Kidney epithelial cell (primary cell): Measurements from ENCODE around the gene CDC42EP5. TPM values are rescaled to one million over a fixed set of nuclear protein-coding genes. Genes with fewer than 3 reads are reported as not detected.

ENCODE experiments used
- DNase-seq: peaks from one replicate; pipeline ENCODE4 v3.0.0-alpha.2; 2010; ENCODE audit warnings: low read depth
- H3K27me3 ChIP-seq: 2 replicates; pipeline ENCODE4 v1.6.0; 2011; ENCODE audit warnings: low read length; ENCODE audit not compliant: control insufficient read depth, insufficient read depth
- H3K36me3 ChIP-seq: 2 replicates; pipeline ENCODE4 v1.5.1; 2011; ENCODE audit warnings: low read length; ENCODE audit not compliant: control insufficient read depth, insufficient read depth
- H3K4me3 ChIP-seq: 2 replicates; pipeline ENCODE4 v1.5.1; 2011; ENCODE audit warnings: low read depth, mild to moderate bottlenecking, control low read depth, low read length
- total RNA-seq: library from RNA; depleted of rRNA; stranded (reverse); fragments of >200 nt; gene quantifications from 2 replicates; pipeline ENCODE4 v1.2.3, GENCODE V29; 2015
- TF ChIP-seq, protein P1 (sequence below): IDR thresholded peaks from 2 replicates; pipeline ENCODE4 v1.5.1; 2011; ENCODE audit warnings: mild to moderate bottlenecking, moderate library complexity, low read length, control low read depth, inconsistent platforms; ENCODE audit not compliant: insufficient read depth, poor library complexity, severe bottlenecking

Gene CDC42EP5
- total RNA-seq, 1 donor from 2014 or later: 24.4 TPM

DNA sequence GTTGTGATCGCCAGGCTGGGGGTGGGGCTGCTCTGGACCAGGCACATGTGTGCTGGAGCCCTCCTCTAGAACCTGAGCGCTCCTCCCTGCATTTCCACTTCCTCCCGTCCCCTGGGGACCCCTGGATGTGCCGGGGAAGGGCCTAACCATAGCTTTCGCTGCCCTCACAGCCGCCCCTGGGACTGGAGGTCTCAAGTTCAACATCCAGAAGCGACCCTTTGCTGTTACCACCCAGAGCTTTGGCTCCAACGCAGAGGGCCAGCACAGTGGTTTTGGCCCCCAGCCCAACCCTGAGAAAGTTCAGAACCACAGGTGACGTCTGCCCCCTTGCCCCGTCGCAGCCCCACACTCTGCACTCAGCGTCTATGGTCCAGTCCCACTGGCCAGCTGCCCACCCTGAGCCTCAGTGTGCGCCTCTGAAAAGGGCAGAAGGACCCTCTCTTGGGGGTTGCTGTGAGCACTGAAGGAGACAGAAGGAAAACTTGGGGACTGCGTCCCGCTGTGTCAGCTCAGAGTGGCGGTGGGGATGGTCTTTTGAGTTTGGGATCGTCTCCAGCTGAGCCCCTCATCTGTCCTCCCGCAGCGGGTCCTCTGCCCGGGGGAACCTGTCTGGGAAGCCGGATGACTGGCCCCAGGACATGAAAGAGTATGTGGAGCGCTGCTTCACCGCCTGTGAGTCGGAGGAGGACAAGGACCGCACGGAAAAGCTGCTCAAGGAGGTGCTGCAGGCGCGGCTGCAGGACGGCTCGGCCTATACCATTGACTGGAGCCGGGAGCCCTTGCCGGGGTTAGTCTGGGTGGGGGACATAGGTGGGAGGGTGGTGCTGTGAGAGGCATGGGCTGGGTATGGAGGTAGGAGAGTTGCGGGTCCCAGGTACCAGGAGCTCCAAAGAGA is 18.1 kb downstream of the CDC42EP5 start:
- TF ChIP-seq, protein P1, sequence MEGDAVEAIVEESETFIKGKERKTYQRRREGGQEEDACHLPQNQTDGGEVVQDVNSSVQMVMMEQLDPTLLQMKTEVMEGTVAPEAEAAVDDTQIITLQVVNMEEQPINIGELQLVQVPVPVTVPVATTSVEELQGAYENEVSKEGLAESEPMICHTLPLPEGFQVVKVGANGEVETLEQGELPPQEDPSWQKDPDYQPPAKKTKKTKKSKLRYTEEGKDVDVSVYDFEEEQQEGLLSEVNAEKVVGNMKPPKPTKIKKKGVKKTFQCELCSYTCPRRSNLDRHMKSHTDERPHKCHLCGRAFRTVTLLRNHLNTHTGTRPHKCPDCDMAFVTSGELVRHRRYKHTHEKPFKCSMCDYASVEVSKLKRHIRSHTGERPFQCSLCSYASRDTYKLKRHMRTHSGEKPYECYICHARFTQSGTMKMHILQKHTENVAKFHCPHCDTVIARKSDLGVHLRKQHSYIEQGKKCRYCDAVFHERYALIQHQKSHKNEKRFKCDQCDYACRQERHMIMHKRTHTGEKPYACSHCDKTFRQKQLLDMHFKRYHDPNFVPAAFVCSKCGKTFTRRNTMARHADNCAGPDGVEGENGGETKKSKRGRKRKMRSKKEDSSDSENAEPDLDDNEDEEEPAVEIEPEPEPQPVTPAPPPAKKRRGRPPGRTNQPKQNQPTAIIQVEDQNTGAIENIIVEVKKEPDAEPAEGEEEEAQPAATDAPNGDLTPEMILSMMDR: no peak
- DNase-seq: no peak
- H3K36me3 ChIP-seq: peaks cover 17% of the 10 kb centered on the region

DNA sequence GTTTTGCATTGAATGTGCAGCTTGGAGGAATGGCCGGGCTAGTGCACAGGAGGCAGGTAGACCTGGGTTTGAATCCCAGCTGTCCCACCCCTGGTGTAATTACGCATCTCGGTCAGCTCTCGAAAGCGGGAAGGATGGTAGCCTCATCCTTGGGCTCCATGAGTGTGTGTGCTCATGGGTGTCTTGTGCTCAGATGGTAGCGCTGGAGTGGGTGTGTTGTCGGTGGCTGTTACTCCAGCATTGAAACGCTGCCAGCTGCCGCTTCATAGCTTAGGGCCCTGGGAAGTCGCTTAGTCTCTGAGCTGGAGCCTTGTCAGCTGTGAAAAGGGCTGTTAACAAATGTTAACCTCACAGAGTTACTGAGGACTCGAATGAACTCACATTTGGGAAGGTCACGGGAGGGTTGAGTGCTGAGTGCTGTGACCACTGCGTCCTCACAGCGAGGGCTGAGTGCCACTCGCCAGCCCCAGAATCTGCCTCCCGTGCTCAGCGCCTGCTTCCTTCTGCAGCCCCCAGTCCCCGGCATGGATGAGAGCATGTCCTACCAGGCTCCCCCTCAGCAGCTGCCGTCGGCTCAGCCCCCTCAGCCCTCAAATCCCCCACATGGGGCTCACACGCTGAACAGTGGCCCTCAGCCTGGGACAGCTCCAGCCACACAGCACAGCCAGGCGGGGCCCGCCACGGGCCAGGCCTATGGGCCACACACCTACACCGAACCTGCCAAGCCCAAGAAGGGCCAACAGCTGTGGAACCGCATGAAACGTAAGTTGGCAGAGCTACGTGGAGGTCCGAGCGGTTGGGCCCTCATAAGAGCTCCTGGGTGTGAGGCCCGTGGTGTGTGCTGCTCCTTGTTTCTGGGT is 18.9 kb downstream of the CDC42EP5 start:
- Histone ChIP-seq H3K27me3 (no peaks in the 10 kb centered on the region), H3K4me3 (no peak overlapping the region), H3K36me3 (peaks cover 16% of the 10 kb centered on the region)
- TF ChIP-seq, protein P1: no peak
- no peak for DNase-seq

More for the DNA sequence above, 18.1 kb downstream of the CDC42EP5 start:
- no peak overlapping the region for H3K4me3 ChIP-seq
- H3K27me3 ChIP-seq: no peaks in the 10 kb centered on the region

DNA sequence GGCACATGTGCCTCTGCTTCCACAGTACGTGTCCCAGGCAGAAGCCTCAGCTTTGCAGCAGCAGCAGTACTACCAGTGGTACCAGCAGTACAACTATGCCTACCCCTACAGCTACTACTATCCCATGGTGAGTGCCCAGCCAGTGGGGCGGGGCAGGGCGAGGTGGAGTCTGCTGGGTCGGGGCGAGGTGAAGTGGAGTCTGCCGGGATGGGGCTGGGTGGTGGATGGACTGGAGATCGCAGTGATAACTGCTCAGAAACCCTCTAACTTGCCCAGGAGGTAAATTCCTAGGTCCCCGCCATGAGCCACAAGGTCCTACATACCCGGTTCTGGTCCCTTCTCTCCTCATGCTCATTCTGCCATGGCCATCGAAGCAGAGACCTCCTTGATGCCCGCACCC is 20.5 kb downstream of the CDC42EP5 start:
- Histone ChIP-seq H3K36me3 (peaks cover 9% of the 10 kb centered on the region), H3K4me3 (no peak overlapping the region), H3K27me3 (no peaks in the 10 kb centered on the region)
- no peak for DNase-seq
- TF ChIP-seq, protein P1: no peak

DNA sequence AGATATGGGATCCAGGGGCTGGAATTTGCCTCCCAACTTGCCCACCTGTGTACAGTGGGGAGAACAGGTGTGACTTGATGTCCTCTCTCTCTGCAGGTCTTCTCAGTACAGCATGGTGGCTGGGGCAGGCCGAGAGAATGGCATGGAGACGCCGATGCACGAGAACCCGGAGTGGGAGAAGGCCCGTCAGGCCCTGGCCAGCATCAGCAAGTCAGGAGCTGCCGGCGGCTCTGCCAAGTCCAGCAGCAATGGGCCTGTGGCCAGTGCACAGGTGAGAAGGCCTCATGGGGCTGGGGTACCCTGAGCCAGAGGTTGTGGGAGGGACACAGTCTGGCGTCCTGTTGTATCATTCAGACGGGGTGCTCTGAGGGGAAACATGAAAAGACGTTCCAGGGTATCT is 21.1 kb downstream of the CDC42EP5 start:
- Histone ChIP-seq H3K27me3 (no peaks in the 10 kb centered on the region), H3K4me3 (no peak overlapping the region), H3K36me3 (peaks cover 10% of the 10 kb centered on the region)
- no peak for DNase-seq
- TF ChIP-seq, protein P1: no peak

DNA sequence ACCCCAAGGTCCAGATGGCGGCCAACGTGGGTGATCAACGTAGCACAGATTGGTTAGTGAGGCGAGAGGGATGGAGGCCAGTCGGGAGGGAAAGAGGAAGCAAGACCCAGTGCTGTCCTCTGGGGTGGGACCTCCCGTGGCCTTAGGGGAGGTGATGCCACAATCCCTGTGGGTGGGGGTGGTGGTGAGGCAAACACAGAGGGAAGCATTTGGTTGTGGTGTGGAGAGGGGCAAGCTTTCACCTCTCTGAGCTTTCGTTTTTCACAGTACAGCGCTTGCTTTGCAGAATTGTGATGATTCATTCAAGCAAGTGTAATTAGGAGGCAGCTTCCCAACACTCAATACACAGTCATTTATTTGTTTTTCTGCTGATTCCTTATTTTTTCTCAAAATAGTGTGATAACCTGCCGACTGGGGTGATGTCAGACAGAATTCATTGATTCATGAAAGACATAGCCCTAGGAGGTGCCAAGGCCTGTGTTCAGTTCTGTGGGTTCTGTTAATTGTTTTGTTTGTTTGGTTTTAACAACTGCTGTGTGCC is 21.7 kb downstream of the CDC42EP5 start:
- DNase-seq: no peak
- Histone ChIP-seq H3K4me3 (no peak overlapping the region), H3K36me3 (peaks cover 8% of the 10 kb centered on the region)

More for the DNA sequence above, 21.7 kb downstream of the CDC42EP5 start:
- no peaks in the 10 kb centered on the region for H3K27me3 ChIP-seq
- TF ChIP-seq, protein P1: no peak
